ENCODE data around the gene PROX2.

The PROX2 gene

DNA sequence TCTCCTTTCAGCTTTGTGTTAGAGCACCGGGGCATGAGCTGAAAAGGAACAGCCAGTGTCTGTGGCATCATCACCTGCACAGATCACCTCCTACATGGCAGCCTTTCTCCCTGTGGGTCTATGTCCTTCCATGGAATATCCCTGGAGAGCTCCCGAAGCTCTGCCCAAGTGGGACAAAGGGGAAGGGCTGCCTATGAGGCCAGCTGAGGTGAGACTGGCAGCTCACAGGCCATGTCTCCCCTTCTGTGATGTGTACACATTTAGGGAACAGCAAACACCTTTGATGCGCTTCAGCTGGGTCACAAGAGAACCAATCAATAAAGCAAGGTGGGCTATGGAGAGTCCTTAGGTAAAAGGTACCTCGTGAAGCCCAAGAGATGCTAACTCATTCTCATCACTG lies 4.1 kb downstream of the PROX2 start:
- DNase-seq: no peak

DNA sequence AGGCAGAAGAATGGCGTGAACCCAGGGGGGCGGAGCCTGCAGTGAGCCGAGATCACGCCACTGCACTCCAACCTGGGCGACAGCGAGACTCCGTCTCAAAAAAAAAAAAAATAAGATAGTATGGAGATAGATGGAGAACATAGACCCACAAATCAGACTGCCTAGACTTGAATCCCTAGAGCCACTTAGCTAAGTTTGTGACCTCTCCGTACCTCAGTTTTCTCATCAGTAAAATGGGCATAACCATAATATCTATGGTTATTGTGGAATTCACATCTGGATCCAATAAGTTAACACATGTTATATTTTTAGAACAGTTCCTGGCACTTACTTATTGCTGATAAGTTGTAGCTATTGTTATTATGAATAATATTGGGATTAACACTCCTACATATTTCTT lies 7.2 kb downstream of the PROX2 start:
- no peak for DNase-seq

DNA sequence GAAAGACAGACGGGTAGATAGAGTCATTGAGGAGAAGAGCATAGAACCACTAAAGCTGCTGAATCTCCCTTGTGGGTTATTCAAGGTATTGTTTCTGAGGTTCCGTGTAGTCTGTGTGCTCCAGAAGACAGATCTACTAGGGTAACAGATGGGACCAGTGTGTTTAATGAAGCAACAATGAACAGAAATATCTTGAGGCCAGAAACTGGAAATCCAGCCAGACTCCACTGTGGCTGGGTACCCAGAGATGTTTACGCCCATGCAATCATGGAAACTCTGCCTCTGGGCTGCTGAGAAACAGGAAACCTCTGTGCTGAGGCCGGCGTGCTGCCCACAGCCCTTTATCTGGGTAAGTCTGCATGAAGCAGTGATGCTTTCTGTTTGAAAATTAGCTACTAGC lies 8.3 kb downstream of the PROX2 start:
- no peak for DNase-seq

DNA sequence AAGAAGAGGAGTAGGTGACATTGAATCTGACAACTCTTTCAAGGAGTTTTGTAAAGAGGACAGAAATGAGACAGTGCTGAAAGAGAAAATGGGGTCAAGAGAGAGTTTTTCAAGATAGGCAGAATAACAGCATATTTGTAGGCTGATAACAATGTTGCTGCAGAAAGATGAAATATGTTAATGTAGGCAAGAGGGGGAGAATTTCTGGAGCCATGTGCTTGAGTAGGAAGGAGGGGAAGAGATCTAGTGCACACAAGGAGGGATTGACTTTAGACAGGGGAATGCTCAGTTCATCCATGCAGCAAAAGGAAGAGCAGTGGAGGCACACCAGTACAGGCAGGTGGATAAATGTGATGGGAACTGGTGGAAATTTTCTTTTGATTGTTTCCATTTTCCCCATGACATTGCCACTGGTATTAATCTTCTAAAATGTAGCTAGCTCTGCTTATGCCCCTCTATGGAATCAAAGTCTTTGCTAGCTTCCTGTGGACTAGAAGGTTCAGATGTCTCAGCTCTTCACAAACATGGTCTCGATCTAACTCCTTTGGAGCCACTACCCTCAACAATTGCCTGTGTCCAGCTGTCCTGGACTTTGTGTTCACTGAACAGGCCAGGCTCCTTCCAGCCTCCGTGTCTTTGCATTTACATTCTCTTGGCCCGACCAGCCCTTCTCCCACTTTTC lies 9.1 kb downstream of the PROX2 start:
- DNase-seq: no peak

DNA sequence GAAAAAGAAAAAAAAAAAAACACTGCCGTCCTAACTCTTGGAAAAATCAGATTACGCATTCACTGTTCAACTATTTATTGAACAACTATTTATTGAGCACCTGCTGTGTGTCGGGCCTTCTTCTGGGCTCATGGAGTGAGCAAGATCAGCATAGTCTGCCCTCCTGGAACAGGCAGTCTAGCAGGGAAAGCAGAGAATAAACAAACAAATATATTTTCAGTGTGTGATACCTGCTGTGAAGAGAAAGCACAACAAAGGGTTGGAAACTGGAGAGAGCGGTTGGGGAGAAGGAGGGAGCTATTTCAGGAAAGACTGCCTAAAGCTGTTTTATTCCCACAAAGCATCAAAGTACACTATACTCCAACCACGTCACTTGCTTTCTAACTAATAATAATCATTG lies 10.8 kb downstream of the PROX2 start:
- no peak for DNase-seq

DNA sequence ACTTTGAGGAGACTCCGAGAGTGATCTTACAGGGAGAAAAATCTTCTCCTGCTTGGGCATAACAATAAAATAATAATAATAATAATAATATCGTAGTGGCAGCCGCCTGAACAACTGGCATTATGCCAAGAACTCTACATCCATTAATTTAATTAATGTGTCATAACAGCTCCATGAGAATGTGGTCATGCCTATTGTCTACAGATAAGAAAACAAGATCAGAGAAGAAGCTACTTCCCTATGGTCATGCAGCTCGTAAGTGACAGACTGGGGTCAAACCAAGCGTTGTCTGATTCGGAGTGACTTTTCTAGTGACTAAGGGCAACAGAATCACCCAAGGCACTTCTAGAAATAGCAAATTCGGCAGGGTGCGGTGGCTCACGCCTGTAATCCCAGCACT lies 11.7 kb downstream of the PROX2 start:
- no peak for DNase-seq

DNA sequence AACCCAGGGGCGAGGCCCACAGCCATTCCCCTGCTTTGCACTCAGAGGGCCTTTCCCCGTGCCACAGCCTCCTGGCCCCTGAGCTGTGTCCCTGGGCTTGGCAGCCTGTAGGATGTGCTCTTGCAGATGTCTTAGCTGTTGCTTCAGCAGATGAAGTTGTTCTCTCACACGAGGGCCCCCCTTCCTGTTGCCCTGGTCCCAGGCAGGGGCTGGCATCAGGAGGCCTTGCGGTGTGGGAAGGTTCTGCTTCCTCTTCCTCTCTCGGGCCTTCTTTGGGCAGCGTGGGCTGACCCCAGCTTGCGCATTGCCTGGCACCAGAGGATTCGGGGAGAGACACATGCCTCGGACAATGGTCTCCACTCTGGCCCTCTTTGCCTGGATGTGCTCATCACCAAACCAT lies 12.7 kb downstream of the PROX2 start:
- DNase-seq: no peak

DNA sequence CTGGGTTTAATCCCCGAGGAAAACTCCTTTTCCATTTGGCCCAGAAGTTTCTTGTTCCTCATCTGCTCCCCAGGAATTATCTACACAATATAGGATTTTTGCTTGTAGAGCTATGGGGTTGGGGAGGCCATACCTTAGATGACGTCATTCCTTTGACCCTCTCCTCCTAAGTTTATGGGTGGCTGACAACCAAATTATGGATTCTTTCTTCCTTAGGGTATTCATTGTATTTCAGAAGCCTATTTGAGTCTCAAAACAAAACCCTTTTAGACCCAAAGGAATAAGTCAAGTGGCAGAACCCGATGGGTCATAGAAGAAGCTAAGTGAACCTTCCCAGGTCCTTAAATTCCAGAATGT lies 14.2 kb downstream of the PROX2 start:
- DNase-seq: no peak

DNA sequence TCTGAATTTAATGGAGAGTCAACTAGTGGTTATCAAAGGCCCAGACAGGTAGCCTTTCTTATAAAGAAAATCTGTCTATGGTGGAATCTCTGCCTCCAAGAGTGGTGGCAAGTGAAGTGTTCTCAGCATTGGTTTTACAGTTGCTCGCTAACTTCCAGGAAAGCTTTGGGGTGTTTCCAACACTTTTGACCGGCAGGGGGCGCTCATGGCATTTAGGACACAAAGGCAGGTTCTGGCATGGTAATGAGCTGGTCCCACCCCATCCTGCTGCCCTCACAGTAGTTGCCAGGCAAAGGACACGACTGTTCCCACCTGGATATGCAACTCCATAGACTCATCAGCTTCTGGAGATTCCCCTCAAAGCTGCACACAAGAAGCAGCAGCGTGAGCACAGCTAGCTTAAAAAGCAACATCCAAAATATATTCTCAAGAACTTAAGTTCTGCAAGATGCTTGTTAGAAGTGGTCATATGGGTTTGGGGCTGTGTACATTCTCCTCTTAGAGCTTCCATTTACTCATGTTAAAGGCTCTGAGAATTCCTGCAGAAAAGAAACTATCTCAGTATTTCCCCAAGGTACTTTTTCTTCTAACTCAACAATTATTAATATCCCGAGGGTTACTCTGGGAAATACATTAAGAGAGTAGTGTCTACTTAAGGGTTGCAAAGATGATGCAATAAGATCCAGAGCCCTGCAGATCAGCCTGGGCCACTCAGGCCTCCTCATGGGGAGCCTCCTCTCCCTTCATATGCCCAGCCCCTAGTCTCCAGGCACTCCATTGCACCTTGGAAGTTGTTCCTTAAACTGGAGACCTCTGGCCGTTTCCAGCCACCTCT lies 14.8 kb downstream of the PROX2 start:
- peak; percentile 56 for DNase-seq

DNA sequence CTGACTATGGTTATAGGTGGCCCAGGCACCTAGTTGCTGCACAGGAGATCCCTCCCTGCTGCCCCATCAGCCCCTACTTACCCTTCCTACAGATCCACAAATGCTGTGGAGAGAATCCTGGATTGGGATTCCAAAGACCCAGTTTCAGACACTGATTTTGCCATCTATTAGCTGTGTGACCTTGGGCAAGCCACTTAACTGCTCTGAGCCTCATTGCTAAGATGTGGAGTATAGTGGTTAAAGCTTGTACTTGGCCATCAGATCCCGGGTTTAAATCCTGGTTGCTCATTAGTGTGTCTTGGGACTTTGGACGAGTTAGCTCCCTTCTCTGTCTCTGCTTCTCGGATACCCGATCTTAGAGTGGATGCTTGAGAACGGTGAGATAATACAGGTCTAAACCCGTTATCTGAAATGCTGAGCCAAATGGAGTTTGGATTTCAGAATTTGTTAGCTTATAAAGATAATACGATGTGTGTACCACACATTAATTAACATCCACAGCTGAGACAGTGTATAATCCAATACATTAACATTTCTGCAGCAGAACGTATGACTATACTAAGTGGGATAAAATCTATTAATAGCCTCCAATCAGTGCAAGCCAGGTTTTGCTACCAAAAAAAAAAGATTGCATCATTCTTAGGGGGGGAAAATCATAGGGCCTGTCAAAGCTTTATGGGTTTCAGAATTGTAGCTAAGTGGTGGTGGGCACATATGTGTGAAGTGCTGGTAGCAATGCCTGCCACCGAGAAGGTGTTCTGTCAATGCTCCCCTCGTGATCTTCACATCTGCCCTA lies 16.0 kb downstream of the PROX2 start:
- DNase-seq: no peak

DNA sequence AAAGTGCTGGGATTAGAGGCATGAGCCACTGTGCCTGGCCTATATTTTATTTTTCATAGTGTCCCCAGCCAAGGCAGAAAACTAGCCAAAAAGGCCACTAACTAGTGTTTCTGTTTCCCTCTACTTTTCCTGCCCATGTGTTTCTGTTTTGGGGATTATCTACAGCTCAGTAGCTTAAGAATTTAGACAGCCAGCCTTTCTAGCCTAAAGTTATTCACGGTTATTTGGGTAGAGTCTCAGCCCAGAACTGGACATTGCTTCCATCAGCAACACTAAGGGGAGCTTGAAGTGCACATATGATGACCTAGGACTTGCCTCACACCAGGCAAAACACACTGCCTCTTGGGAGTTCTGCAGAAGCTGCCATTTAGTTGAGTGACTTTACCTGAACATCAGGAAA lies 17.9 kb downstream of the PROX2 start:
- no peak for DNase-seq

DNA sequence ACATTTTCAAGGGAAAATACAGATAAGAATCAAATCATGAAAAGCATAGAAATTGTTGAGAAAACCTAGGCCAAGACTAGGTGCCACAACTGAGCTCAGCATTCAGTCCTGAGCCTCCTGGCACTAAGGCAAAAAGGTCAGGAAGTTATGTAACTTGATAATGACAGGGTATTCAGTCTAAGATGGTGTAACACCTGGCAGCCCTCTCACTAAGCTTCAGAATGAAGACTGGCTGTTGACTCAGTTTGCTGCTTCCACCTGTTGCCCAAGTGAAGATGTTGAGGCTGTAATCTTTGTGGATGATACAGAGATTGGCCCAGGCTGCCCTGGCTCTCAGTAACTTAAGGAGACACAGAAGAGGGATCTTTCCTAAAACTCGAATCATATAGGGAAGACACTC lies 19.6 kb downstream of the PROX2 start:
- no peak for DNase-seq

DNA sequence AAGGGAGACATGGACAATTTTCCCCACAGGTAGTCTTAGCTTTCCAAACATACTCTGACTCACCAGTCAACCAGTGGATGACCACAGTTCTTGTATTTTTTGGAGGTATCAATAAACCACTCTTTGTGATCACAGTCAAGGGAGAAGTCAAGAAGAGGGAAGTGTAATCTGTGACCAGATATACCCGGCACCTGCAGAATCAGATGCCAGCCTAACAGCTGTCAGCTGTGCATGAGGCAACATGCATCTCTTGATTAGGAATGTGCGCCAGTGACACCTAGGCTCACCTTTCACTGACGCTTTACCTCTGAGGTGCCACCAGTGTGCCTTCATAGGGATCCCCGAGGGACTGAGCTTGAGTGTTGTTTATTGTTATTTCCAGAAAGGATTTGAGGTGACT lies 20.0 kb downstream of the PROX2 start:
- no peak for DNase-seq

DNA sequence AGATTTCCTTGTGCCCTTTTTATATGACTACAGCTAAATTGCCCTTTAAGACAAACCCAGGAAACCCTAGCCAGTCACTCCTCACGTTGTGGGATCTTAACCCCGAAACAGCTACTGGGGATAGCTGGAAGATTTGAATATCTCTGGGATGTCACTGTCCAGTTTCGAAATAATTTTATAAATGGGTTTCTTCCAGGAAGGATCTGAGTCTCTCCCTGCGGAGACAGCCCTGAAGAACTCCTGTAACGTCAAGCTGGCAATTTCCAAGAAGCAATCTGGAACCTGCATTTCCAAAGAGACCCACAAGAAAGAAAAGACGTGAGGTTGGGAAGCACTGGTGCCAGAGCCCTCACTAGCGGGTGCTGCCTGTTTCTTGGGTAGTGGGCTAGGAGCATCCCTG lies 20.9 kb downstream of the PROX2 start:
- no peak for DNase-seq

DNA sequence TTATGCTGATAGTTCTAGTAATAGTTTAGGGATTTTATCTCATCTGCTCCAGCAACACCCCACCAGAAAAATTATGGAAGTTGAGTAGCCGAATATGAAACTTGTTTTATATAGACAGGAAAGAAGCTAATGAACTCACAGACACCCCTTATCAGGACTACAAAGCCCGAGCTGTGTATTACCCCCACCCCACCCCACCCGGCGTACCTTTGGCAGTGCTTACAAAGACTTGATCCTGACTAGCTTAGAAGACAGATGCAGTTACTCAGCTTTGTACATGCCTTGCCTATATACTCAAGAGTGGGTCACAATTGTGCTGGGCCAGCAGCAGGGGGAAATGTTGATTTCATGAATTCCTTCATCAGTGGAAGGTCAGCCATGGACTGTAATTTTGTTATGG lies 22.4 kb downstream of the PROX2 start:
- no peak for DNase-seq

DNA sequence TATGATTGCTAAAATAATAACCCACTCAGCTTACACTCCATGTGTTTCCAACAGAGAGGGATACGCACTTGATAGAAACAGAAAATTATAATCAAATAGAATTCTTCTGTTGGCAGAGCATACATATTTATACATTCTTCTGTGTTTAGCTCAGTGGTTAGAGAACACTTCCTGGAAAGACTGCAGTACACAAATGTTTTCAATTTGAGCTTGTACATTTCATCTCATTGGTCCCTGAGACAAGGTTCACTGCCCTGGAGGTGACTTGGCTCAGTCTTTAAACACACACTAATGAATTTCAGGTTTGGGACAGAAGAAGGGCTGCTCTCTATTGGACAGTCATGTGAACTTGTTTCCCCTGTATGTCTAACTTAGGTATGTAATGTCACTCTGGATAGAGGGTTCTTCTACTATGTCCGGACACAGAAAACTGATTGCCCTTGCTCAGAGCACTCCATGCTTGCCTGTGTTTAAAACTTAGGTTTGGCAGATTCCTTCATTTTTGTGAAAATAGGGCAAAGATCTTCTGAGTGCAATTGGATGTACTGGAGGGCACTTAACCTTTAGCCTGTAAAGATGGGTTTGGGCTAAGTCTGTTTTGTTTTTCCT lies 22.9 kb downstream of the PROX2 start:
- no peak for DNase-seq

DNA sequence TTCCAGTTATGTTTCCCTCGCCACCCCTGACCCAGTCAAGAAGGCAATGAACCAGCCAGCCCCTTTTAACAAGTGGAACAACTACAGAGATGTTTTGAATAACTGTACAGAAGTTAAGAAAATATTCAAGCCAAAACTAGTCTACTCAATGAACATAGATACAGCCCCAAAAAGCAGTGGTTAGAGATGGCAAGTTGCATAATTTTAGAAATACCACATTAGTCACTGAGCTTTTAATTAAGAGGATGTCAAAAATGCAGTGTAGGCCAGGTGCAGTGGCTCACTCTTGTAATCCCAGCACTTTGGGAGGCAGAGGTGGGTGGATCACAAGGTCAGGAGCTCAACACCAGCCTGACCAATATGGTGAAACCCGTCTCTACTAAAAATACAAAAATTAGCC lies 27.2 kb downstream of the PROX2 start:
- DNase-seq: no peak

DNA sequence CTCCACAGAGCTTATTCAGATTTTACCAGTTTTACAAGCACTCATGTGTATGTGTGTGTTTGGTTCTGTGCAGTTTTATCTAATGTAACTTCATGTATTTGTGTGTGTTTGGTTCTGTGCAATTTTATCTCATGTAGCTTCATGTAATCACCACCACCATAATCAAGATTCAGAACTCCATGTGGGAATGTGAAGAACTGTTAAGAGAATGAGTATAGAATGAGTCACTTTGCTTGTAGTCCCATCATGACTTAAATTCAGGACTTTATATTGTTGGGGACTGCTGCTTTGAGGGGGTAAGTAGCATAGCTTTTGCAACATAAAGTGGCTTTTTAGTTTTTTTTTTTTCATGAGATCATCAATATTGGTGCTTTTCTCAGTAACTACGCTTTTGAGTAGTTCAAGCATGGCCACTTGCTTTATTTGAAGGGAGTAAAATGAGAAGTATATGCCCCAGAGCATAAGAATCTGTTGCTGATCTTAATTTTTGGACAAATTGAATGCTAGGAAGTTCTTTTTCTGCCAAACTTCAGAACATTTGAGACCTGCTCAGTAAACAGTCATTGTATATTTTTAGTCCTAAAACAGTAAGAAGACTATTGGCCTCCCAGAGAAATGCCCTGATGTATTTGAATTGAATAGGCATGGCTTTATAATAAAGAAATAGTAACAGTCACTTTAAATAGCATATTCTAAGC lies 28.8 kb downstream of the PROX2 start:
- DNase-seq: no peak

DNA sequence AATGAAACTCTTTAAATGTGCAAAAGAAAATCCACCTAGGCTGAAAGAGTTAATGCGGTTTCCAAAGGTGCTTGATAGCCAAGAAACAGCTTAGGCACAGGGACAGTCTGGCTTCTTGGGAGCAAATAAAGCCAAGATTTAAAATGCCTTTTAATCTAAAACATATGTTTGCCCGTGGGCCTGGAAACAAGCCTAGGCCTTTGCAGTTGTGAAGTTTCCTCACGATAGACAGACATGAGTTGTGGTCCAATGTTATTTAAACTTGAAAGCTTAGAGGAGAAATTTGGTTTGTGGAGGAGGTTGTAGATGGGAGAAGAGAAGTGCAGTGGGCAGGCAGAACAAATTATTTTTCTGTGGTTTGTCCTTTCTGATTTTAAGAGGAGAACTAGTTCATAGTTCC lies 29.8 kb downstream of the PROX2 start:
- DNase-seq: no peak

DNA sequence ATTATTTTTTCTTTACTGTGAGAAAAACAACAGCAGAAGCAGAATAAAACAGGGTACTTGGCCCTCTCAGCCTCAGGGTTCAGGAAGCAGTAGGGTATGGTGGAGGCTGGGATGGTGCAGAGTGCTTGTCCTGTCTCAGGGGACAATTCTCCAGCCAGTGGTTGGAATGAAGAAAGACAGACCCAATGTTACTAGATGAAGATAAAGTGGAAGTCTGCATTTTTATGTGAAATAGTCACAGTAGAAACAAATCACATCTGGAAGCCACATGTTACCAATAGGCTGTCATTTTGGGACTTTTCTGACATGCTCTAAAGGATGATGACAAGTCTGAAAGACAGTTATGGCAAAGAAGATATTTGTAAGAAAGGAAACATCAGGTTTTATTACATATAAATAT lies 32.3 kb downstream of the PROX2 start:
- no peak for DNase-seq

DNA sequence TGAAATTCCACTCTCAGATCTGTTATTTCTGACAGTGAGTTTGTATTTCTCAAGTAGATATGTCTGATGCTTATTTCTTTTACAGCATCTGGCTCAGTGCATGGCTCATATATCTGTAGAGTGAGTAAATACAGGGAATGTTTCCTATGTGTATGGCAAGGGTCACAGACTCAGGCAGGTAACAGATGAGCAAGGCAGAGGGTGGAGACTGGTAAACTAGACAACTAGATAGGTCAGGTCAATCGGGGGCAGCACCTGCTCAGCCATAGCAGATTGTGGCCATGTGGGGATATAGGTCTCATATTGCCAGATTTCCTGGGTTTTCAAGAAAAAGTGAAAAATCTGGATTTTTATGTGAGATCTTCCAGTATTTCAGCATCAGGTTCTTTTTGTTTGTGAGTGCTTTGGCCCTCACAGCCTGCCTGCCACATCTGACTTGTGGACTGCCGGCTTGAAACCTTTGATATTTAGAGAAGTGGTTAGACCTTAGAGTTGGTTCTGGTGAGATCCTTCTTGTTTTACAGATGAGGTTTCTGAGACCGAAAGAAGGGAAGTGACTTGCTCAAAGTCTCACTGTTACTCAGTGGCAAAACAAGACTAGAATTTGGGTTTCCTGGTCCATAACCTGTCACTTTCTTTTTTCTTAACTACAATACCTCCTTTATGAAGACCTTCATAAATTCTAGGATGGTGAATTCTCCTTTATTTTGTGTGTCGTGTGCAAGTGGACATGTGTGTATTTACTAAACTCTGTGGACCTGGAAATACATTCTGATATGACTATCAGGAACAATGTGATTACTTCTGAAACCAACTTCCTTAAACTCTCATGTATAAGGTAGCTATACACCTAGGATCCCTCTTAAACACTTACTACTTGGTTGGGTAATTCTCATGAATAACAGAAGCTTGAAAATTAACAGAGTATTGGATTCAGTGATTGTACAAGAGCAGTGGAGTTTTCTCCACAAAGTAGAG lies 34.4 kb downstream of the PROX2 start:
- DNase-seq: no peak

DNA sequence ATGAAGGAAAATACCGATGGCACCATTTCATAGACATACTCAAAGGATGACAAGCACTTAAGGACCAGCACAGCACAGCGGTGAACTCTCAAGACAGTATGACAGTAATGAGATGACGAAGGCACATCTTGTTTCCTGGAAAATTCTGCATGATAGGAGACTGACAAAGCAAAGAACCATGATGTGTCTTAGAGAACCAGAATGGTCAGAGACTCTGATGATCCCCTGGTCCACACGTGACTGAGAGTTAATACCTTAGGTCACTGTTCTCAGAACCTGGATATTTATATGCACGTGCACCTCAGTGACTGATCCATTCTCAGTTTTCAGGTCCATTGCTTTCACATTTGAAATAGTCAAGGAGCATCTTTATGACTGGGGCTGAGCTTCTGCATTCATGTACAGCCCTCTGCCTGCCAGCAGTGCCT lies 35.3 kb downstream of the PROX2 start:
- DNase-seq: no peak
